WTC11 (cell line): ENCODE data around the gene CAPN15. TPM values are rescaled to one million over a fixed set of nuclear protein-coding genes. Genes with fewer than 3 reads are reported as not detected.
A peak's percentile ranks its signal among the peaks of the same experiment; 100 is the strongest.

Experiments used
- ATAC-seq: fragments of 200-7000 bp; cut with Tn5 transposase; 2 replicates; pipeline ENCODE4 v1.10.0; 2021; ENCODE audit warnings: mild to moderate bottlenecking, moderate library complexity
- CTCF ChIA-PET: fragments of 300-600 bp; sonication (Branson Sonifier 250); formaldehyde crosslinking; loops from one replicate; lab custom pipeline; 2021; ENCODE audit warnings: antibody characterized with exemption; lab: Charles Lee
- POLR2A ChIA-PET: fragments of 350-600 bp; sonication (Branson Sonifier 250); formaldehyde crosslinking; loops from one replicate; lab custom pipeline; 2021; ENCODE audit warnings: antibody characterized with exemption; lab: Charles Lee
- DNase-seq: peaks from one replicate; pipeline ENCODE4 v3.0.0; 2021; ENCODE audit warnings: low spot score
- H3K27ac Mint-ChIP-seq: 2 replicates; pipeline ENCODE4 v1.8.0; 2021; ENCODE audit warnings: mixed read lengths
- H3K27me3 Mint-ChIP-seq: 2 replicates; pipeline ENCODE4 v1.8.0; 2021; ENCODE audit warnings: low read depth, mild to moderate bottlenecking, moderate library complexity, mixed read lengths
- H3K36me3 Mint-ChIP-seq: 2 replicates; pipeline ENCODE4 v1.8.0; 2021; ENCODE audit warnings: mixed read lengths
- H3K4me1 Mint-ChIP-seq: 2 replicates; pipeline ENCODE4 v1.8.0; 2022; ENCODE audit warnings: mixed read lengths
- H3K4me3 Mint-ChIP-seq: 2 replicates; pipeline ENCODE4 v1.8.0; 2021; ENCODE audit warnings: mild to moderate bottlenecking, moderate library complexity, mixed read lengths
- H3K9me3 Mint-ChIP-seq: 2 replicates; pipeline ENCODE4 v1.8.0; 2021; ENCODE audit warnings: mixed read lengths
- AR ChIP-seq: fragments of 250-450 bp; sonication (Bioruptor Pico); IDR thresholded peaks from 2 replicates; pipeline ENCODE4 v1.9.0; 2021; ENCODE audit warnings: mild to moderate bottlenecking
- E2F1 ChIP-seq: sonication (generic); formaldehyde crosslinking; IDR thresholded peaks from 2 replicates; pipeline ENCODE4 v1.8.0; 2022; ENCODE audit warnings: mild to moderate bottlenecking, missing genetic modification reagents
- GABPB1 ChIP-seq: sonication (generic); formaldehyde crosslinking; IDR thresholded peaks from 2 replicates; pipeline ENCODE4 v1.8.1; 2023; ENCODE audit warnings: mild to moderate bottlenecking, missing genetic modification reagents
- NFE2L1 ChIP-seq: sonication (generic); formaldehyde crosslinking; IDR thresholded peaks from 2 replicates; pipeline ENCODE4 v1.8.1; 2023; ENCODE audit warnings: missing genetic modification reagents
- NFYB ChIP-seq: sonication (generic); formaldehyde crosslinking; conservative IDR thresholded peaks from 2 replicates; pipeline ENCODE4 v1.8.0; 2022; ENCODE audit warnings: low read depth, missing genetic modification reagents
- NR3C1 ChIP-seq: sonication (generic); formaldehyde crosslinking; conservative IDR thresholded peaks from 2 replicates; pipeline ENCODE4 v1.8.1; 2023; ENCODE audit warnings: low read depth, mild to moderate bottlenecking, missing genetic modification reagents
- PRDM15 ChIP-seq: sonication (generic); formaldehyde crosslinking; IDR thresholded peaks from 2 replicates; pipeline ENCODE4 v1.8.0; 2022; ENCODE audit warnings: missing genetic modification reagents
- STAT6 ChIP-seq: sonication (generic); formaldehyde crosslinking; conservative IDR thresholded peaks from 2 replicates; pipeline ENCODE4 v1.8.1; 2023; ENCODE audit warnings: mild to moderate bottlenecking, low read depth, missing genetic modification reagents, moderate library complexity
- TEAD1 ChIP-seq: sonication (generic); formaldehyde crosslinking; IDR thresholded peaks from 2 replicates; pipeline ENCODE4 v1.8.0; 2022; ENCODE audit warnings: mild to moderate bottlenecking, missing genetic modification reagents
- USF1 ChIP-seq: sonication (generic); formaldehyde crosslinking; IDR thresholded peaks from 2 replicates; pipeline ENCODE4 v1.8.0; 2022; ENCODE audit warnings: mild to moderate bottlenecking, missing genetic modification reagents
- ZBTB21 ChIP-seq: sonication (generic); formaldehyde crosslinking; IDR thresholded peaks from 2 replicates; pipeline ENCODE4 v1.8.1; 2023; ENCODE audit warnings: mild to moderate bottlenecking, missing genetic modification reagents, borderline replicate concordance
- ZNF138 ChIP-seq: sonication (generic); formaldehyde crosslinking; conservative IDR thresholded peaks from 2 replicates; pipeline ENCODE4 v1.8.1; 2022; ENCODE audit warnings: mild to moderate bottlenecking, moderate library complexity, missing genetic modification reagents
- ZNF281 ChIP-seq: sonication (generic); formaldehyde crosslinking; IDR thresholded peaks from 2 replicates; pipeline ENCODE4 v1.8.0; 2023; ENCODE audit warnings: mild to moderate bottlenecking, missing genetic modification reagents
- total RNA-seq: library from RNA; stranded (reverse); gene quantifications from 3 replicates; pipeline ENCODE4 v1.2.3, GENCODE V29; 2021

CAPN15 gene
- total RNA-seq, 1 experiment from 2014 or later, result 110 TPM

GRCh38 chr16:482468-483185, 44.9 kb upstream of the CAPN15 start (continued):
- no peak for TF ChIP-seq ZNF281 (CRISPR knock-in tag)

GRCh38 chr16:483341-484075, 44.0 kb upstream of the CAPN15 start:
- no peak overlapping the region for H3K4me3 Mint-ChIP-seq
- H3K27me3 Mint-ChIP-seq, result no peaks in the 10 kb centered on the region
- TF ChIP-seq AR (CRISPR knock-in tag) (no peak), E2F1 (CRISPR knock-in tag) (no peak), NFYB (CRISPR knock-in tag) (no peak), USF1 (CRISPR knock-in tag) (no peak), ZBTB21 (no peak), TEAD1 (CRISPR knock-in tag) (no peak), STAT6 (CRISPR knock-in tag) (no peak), GABPB1 (CRISPR knock-in tag) (no peak), PRDM15 (CRISPR knock-in tag) (no peak), NFE2L1 (CRISPR knock-in tag) (no peak), ZNF138 (CRISPR knock-in tag) (no peak), NR3C1 (CRISPR knock-in tag) (no peak)
- ATAC-seq (peak; percentile 74), DNase-seq (no peak)
- ChIA-PET CTCF (interaction anchor here (0.8 to 2.8 kb wide), 6 partner anchors 7 to 91 kb away, joined by 3 to 10 read pairs (median 4); no protein-coding TSS in a partner anchor), POLR2A (no interaction called here)
- peaks cover 14% of the 10 kb centered on the region for H3K4me1 Mint-ChIP-seq
- peak overlapping the region; percentile 92 for H3K27ac Mint-ChIP-seq
- H3K36me3 Mint-ChIP-seq, result peaks cover 2% of the 10 kb centered on the region
- H3K9me3 Mint-ChIP-seq, result no peaks in the 10 kb centered on the region
